NCI-H345 treated with DMSO at 0.1 percent for 48 hours (cell line): ENCODE data around the gene NFAM1.

ENCODE experiments used
- DNase-seq: peaks from one replicate; lab custom pipeline; 2025; ENCODE audit not compliant: unreplicated experiment; lab: John Stamatoyannopoulos, UW

NFAM1 gene

GRCh38 chr22:42337356-42337755, 94.8 kb downstream of the NFAM1 start:
- no peak for DNase-seq

- no peak for DNase-seq
Measured at GRCh38 chr22:42336527-42337227, 95.5 kb downstream of the NFAM1 start.

GRCh38 chr22:42335839-42336378, 96.3 kb downstream of the NFAM1 start:
- DNase-seq: no peak

- no peak for DNase-seq
Measured at GRCh38 chr22:42334875-42335512, 97.2 kb downstream of the NFAM1 start.

GRCh38 chr22:42333544-42333943, 98.7 kb downstream of the NFAM1 start:
- no peak for DNase-seq

GRCh38 chr22:42332089-42332488, 100.1 kb downstream of the NFAM1 start:
- DNase-seq: no peak

GRCh38 chr22:42331014-42331413, 101.2 kb downstream of the NFAM1 start:
- DNase-seq: no peak
